Loucy (cell line): ENCODE measurements around the gene MRPL9.

ENCODE experiments used
- H2AFZ ChIP-seq: fragments of 200-600 bp; sonication (generic); 2 replicates; pipeline ENCODE4 v1.6.0; 2016; ENCODE audit warnings: antibody characterized with exemption, mild to moderate bottlenecking, low read length, moderate library complexity
- H3F3A ChIP-seq: fragments of 200-600 bp; 2 replicates; pipeline ENCODE4 v1.6.0; 2016; ENCODE audit warnings: antibody characterized with exemption, low read depth, mild to moderate bottlenecking
- H3K27me3 ChIP-seq: fragments of 200-600 bp; sonication (generic); 2 replicates; pipeline ENCODE4 v1.6.1; 2014; ENCODE audit warnings: low read length, mild to moderate bottlenecking; ENCODE audit not compliant: insufficient read depth, poor library complexity, severe bottlenecking
- H3K36me3 ChIP-seq: fragments of 200-600 bp; sonication (generic); 2 replicates; pipeline ENCODE4 v1.6.1; 2016; ENCODE audit warnings: low read length; ENCODE audit not compliant: insufficient read depth
- H3K4me1 ChIP-seq: fragments of 200-600 bp; sonication (generic); 2 replicates; pipeline ENCODE4 v1.5.1; 2014; ENCODE audit warnings: low read length, mild to moderate bottlenecking; ENCODE audit not compliant: insufficient read depth, poor library complexity, severe bottlenecking
- H3K4me2 ChIP-seq: fragments of 200-600 bp; sonication (generic); 2 replicates; pipeline ENCODE4 v1.6.0; 2014; ENCODE audit warnings: antibody characterized with exemption, low read length, low read depth, mild to moderate bottlenecking; ENCODE audit not compliant: poor library complexity, severe bottlenecking
- H3K4me3 ChIP-seq: fragments of 200-600 bp; sonication (generic); 2 replicates; pipeline ENCODE4 v1.5.1; 2014; ENCODE audit warnings: low read length, mild to moderate bottlenecking, mixed read lengths; ENCODE audit not compliant: poor library complexity, severe bottlenecking
- H3K79me2 ChIP-seq: fragments of 200-600 bp; sonication (generic); 2 replicates; pipeline ENCODE4 v1.6.1; 2014; ENCODE audit warnings: low read length; ENCODE audit not compliant: insufficient read depth
- H3K9ac ChIP-seq: fragments of 200-600 bp; sonication (generic); 2 replicates; pipeline ENCODE4 v1.6.0; 2014; ENCODE audit warnings: mild to moderate bottlenecking, low read depth, low read length, moderate library complexity; ENCODE audit not compliant: poor library complexity, severe bottlenecking
- H3K9me2 ChIP-seq: fragments of 200-600 bp; sonication (generic); replicated peaks from 2 replicates; pipeline ENCODE4 v1.6.1; 2016; ENCODE audit warnings: low read depth, low read length, mixed read lengths
- H3K9me3 ChIP-seq: fragments of 200-600 bp; sonication (generic); 2 replicates; pipeline ENCODE4 v1.6.1; 2014; ENCODE audit warnings: mild to moderate bottlenecking, antibody characterized with exemption, low read length, low read depth; ENCODE audit not compliant: insufficient read depth
- H4K20me1 ChIP-seq: fragments of 200-600 bp; sonication (generic); 2 replicates; pipeline ENCODE4 v1.6.0; 2014; ENCODE audit warnings: antibody characterized with exemption, low read length, mild to moderate bottlenecking; ENCODE audit not compliant: insufficient read depth, poor library complexity, severe bottlenecking
- CTCF ChIP-seq: fragments of 200-600 bp; sonication (generic); conservative IDR thresholded peaks from 2 replicates; pipeline ENCODE4 v1.5.1; 2014; ENCODE audit warnings: mild to moderate bottlenecking, antibody characterized with exemption, low read length
- EZH2phosphoT487 ChIP-seq: fragments of 200-600 bp; IDR thresholded peaks from 2 replicates; pipeline ENCODE4 v1.6.1; 2018; ENCODE audit warnings: antibody characterized with exemption, mild to moderate bottlenecking, moderate library complexity, borderline replicate concordance

Gene MRPL9

GRCh38 chr1:151806170-151806569 is 42.9 kb upstream of the MRPL9 start:
- H3K9ac ChIP-seq, result no peak overlapping the region
- no peaks in the 10 kb centered on the region for H3K36me3 ChIP-seq
- H3K79me2 ChIP-seq, result no peaks in the 10 kb centered on the region
- no peaks in the 10 kb centered on the region for H4K20me1 ChIP-seq
- no peaks in the 10 kb centered on the region for H3K9me2 ChIP-seq
- no peak overlapping the region for H3K4me3 ChIP-seq
- H2AFZ ChIP-seq, result no peak overlapping the region
- no peak for TF ChIP-seq CTCF
- no peak for TF ChIP-seq EZH2phosphoT487
- H3F3A ChIP-seq, result no peaks in the 10 kb centered on the region
- no peaks in the 10 kb centered on the region for H3K4me1 ChIP-seq
- H3K9me3 ChIP-seq, result no peaks in the 10 kb centered on the region
- H3K4me2 ChIP-seq, result no peak overlapping the region
- no peaks in the 10 kb centered on the region for H3K27me3 ChIP-seq

GRCh38 chr1:151805066-151805820 is 41.9 kb upstream of the MRPL9 start, which contains the start of gene LINGO4:
Gene LINGO4 (minus strand): TSS chr1:151805419. CDS start chr1:151802704, 2,715 bp downstream.
- no peak within 1 kb of the TSS for H3K4me2 ChIP-seq
- no peak for TF ChIP-seq CTCF
- H3K27me3 ChIP-seq, result no peaks in the 10 kb centered on the region
- no peaks in the 10 kb centered on the region for H3K79me2 ChIP-seq
- H2AFZ ChIP-seq, result no peak within 1 kb of the TSS
- no peaks in the 10 kb centered on the region for H3K36me3 ChIP-seq
- H3K9me2 ChIP-seq, result no peaks in the 10 kb centered on the region
- H3K4me1 ChIP-seq, result no peaks in the 10 kb centered on the region
- H4K20me1 ChIP-seq, result no peaks in the 10 kb centered on the region
- no peaks in the 10 kb centered on the region for H3K9me3 ChIP-seq
- no peak within 1 kb of the TSS for H3K4me3 ChIP-seq
- no peak within 1 kb of the TSS for H3K9ac ChIP-seq
- no peaks in the 10 kb centered on the region for H3F3A ChIP-seq

GRCh38 chr1:151803915-151804314 is 40.6 kb upstream of the MRPL9 start:
- Histone ChIP-seq H3K9me3 (no peaks in the 10 kb centered on the region), H3K36me3 (no peaks in the 10 kb centered on the region), H3K4me2 (no peak overlapping the region), H3K4me1 (no peaks in the 10 kb centered on the region), H2AFZ (no peak overlapping the region), H3F3A (no peaks in the 10 kb centered on the region), H3K9me2 (no peaks in the 10 kb centered on the region), H3K27me3 (no peaks in the 10 kb centered on the region), H3K4me3 (no peak overlapping the region), H3K79me2 (no peaks in the 10 kb centered on the region), H3K9ac (no peak overlapping the region), H4K20me1 (no peaks in the 10 kb centered on the region)
- TF ChIP-seq EZH2phosphoT487 (no peak), CTCF (no peak)
